ENCODE measurements around the gene CYB5B.

DNA sequence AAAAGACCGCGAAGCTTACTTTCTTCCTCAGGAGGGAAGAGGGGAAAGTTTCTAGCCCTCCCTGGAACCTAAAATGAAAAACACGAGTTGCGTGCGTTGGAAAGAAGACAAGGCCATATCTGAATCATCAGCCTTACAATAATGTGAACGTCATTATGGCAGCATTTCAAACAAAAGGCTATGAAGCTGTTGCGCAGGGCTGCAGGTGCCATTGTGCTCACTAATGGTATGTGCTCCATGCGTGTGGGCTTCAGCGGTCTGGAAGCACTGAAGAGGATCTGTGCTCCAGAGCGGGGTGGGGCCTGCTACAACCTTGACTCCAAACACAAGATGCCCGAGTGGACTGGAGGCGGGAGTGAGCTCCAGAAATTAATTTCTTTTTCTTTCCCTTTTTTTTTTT is 12.1 kb upstream of the CYB5B start:
- TF ChIP-seq CTCF (IDR thresholded peaks at IDR 0.05; ENCODE audit: low read length) (no peak), EZH2phosphoT487 (IDR thresholded peaks at IDR 0.05; ENCODE audit: low read length) (no peak), EZH2 (optimal IDR thresholded peaks at IDR 0.05; ENCODE audit: low read depth, low read length) (no peak)
